Body of pancreas (tissue), 4 donors: ENCODE data around the gene HSPD1. TPM values are rescaled to one million over a fixed set of nuclear protein-coding genes. Genes with fewer than 3 reads are reported as not detected.

ENCODE experiments used
- ATAC-seq: fragments of 150-250 bp; one replicate; pipeline ENCODE4 v1.9.1; 2016
- DNase-seq, 4 donors: peaks; one replicate each; pipeline ENCODE4 v3.0.0-alpha.2; 2019
- H3K27ac ChIP-seq, 4 donors: fragments of 200-600 bp; sonication (generic); 1 replicate in 3 of 4; 2 replicates in 1 of 4; pipeline versions ENCODE4 v1.5.1 to v1.6.1; 2016 to 2019; ENCODE audit warnings: mild to moderate bottlenecking in 1 of 4, mixed read lengths in 1 of 4, moderate library complexity in 1 of 4
- H3K27me3 ChIP-seq, 2 donors: fragments of 200-600 bp; sonication (generic); one replicate each; pipeline ENCODE4 v1.6.0; 2016; ENCODE audit warnings: mild to moderate bottlenecking in 1 of 2
- H3K36me3 ChIP-seq, 2 donors: fragments of 200-600 bp; sonication (generic); replicated peaks in 1 of 2; 2 replicates each; pipeline ENCODE4 v1.5.1; 2016; ENCODE audit warnings: low read depth in 2 of 2; ENCODE audit not compliant: insufficient read depth in 1 of 2
- H3K4me1 ChIP-seq: fragments of 200-600 bp; sonication (generic); one replicate; pipeline ENCODE4 v1.6.0; 2016
- H3K4me3 ChIP-seq, 2 donors: fragments of 200-600 bp; sonication (generic); 1 replicate in 1 of 2; 2 replicates in 1 of 2; pipeline ENCODE4 v1.5.1; 2016 to 2019
- H3K9me3 ChIP-seq, 3 donors: fragments of 200-600 bp; sonication (generic); 1 replicate in 2 of 3; 2 replicates in 1 of 3; pipeline ENCODE4 v1.5.1; 2016
- CTCF ChIP-seq, 7 experiments: fragments of 450-650 bp in 4 of 7; fragments of 200-600 bp in 3 of 7; sonication (generic) in 3 of 7; IDR thresholded peaks; one replicate each; pipeline ENCODE4 v1.5.1; 2016 to 2019; ENCODE audit warnings: antibody characterized with exemption in 7 of 7
- POLR2A ChIP-seq, 3 donors: fragments of 450-650 bp; IDR thresholded peaks; one replicate each; pipeline ENCODE4 v1.6.1; 2016; ENCODE audit warnings: antibody characterized with exemption in 3 of 3, mild to moderate bottlenecking in 2 of 3
- WGBS, 2 donors: methylation state at CpG; one replicate each; pipeline ENCODE4 v1.1.5; 2017; 5-methylcytosine and 5-hydroxymethylcytosine counted together
- intact Hi-C: fragments of 100-400 bp; cut with DNase I; formaldehyde crosslinking; loops from one replicate; pipeline ENCODE4 v1.15.1; 2023
- total RNA-seq, 2 donors: library from RNA; depleted of rRNA; stranded (reverse); fragments of >200 nt; gene quantifications; one replicate each; pipeline ENCODE4 v1.1.0, GENCODE V29; 2016

HSPD1 gene
- 100 to 1,000 TPM in 1 of 2 donors, 10 to 100 TPM in 1; 81.4 to 117 TPM for total RNA-seq

GRCh38 chr2:197499594-197500502 lies at the start of gene HSPD1, which contains the start of gene HSPE1:
Gene HSPD1, minus strand, starts transcription at chr2:197499840. Its CDS starts 992 bp downstream, at chr2:197498848.
Gene HSPE1, plus strand, starts transcription at chr2:197500379. Its CDS starts 58 bp downstream, at chr2:197500437.
- no peaks in the 10 kb centered on the region for H3K27me3 ChIP-seq
- H3K27ac ChIP-seq = peak within 1 kb of the TSS; percentile 95 to 100 (median 97)
- H3K4me1 ChIP-seq = peaks cover 54% of the 10 kb centered on the region
- H3K9me3 ChIP-seq = no peaks in the 10 kb centered on the region
- DNase-seq = peak; percentile 98 to 99 (median 98)
- peak; percentile 93 for ATAC-seq
- intact Hi-C loops = no loop called here
- peaks cover 0 to 17% of the 10 kb centered on the region in 2 donors for H3K36me3 ChIP-seq
- TF ChIP-seq POLR2A (IDR thresholded peaks at IDR 0.05) (peak; percentile 96 to 98 (median 98)), CTCF (IDR thresholded peaks at IDR 0.05) (peak in 4 of 7 experiments; percentile 56 to 84 (median 78))
- WGBS, 2 donors = 0% methylated on average over 20 to 91 of the region's 104 CpGs
- H3K4me3 ChIP-seq = peak within 1 kb of the TSS; percentile 47 to 63

GRCh38 chr2:197548582-197548981 lies 48.9 kb upstream of the HSPD1 start:
- Histone ChIP-seq H3K36me3 (peaks cover 0 to 19% of the 10 kb centered on the region in 2 donors), H3K27me3 (no peaks in the 10 kb centered on the region), H3K9me3 (no peaks in the 10 kb centered on the region), H3K27ac (no peak overlapping the region), H3K4me1 (no peaks in the 10 kb centered on the region), H3K4me3 (no peak overlapping the region)
- no peak for ATAC-seq
- DNase-seq = no peak
- TF ChIP-seq CTCF (IDR thresholded peaks at IDR 0.05) (no peak), POLR2A (IDR thresholded peaks at IDR 0.05) (no peak)
- WGBS, 2 donors = 84 to 98% methylated on average over 5 of the region's 5 CpGs
- intact Hi-C loops = no loop called here

GRCh38 chr2:197547163-197547900 lies 47.7 kb upstream of the HSPD1 start:
- 87 to 89% methylated on average over 5 of the region's 5 CpGs for whole genome bisulfite sequencing, 2 donors
- Histone ChIP-seq H3K27me3 (no peaks in the 10 kb centered on the region), H3K27ac (no peak overlapping the region), H3K9me3 (no peaks in the 10 kb centered on the region), H3K4me3 (no peak overlapping the region), H3K36me3 (peaks cover 0 to 17% of the 10 kb centered on the region in 2 donors), H3K4me1 (no peaks in the 10 kb centered on the region)
- TF ChIP-seq CTCF (IDR thresholded peaks at IDR 0.05) (no peak), POLR2A (IDR thresholded peaks at IDR 0.05) (no peak)
- DNase-seq (no peak), ATAC-seq (no peak)
- intact Hi-C loops = no loop called here

GRCh38 chr2:197543206-197543605 lies 43.6 kb upstream of the HSPD1 start:
- 89 to 93% methylated on average over 3 of the region's 3 CpGs for WGBS, 2 donors
- no peak overlapping the region for H3K27ac ChIP-seq
- no peak overlapping the region for H3K4me3 ChIP-seq
- intact Hi-C loops = no loop called here
- no peaks in the 10 kb centered on the region for H3K4me1 ChIP-seq
- H3K36me3 ChIP-seq = peaks cover 0 to 11% of the 10 kb centered on the region in 2 donors
- DNase-seq = no peak
- TF ChIP-seq POLR2A (IDR thresholded peaks at IDR 0.05) (no peak), CTCF (IDR thresholded peaks at IDR 0.05) (no peak)
- no peak for ATAC-seq
- H3K27me3 ChIP-seq = no peaks in the 10 kb centered on the region
- H3K9me3 ChIP-seq = no peaks in the 10 kb centered on the region
